Neural cell (in vitro differentiated cells): ENCODE measurements around the gene RASGEF1B. TPM values are rescaled to one million over a fixed set of nuclear protein-coding genes. Genes with fewer than 3 reads are reported as not detected.

Experiments used
- H2AFZ ChIP-seq: fragments of 200-600, 300-800 bp; sonication (generic), shearing (Covaris generic); 2 replicates; pipeline ENCODE4 v1.6.0; 2014; ENCODE audit warnings: low read depth, mild to moderate bottlenecking, antibody characterized with exemption, low read length, moderate library complexity
- H3F3A ChIP-seq: fragments of 200-600 bp; shearing (Covaris generic); 2 replicates; pipeline ENCODE4 v1.6.1; 2016; ENCODE audit warnings: mild to moderate bottlenecking, moderate library complexity, mixed read lengths, antibody characterized with exemption, low read length; ENCODE audit not compliant: insufficient read depth, poor library complexity, severe bottlenecking
- H3K27ac ChIP-seq: fragments of 200-600, 300-800 bp; sonication (generic), shearing (Covaris generic); 2 replicates; pipeline ENCODE4 v1.5.1; 2014; ENCODE audit warnings: mild to moderate bottlenecking, low read length, moderate library complexity
- H3K27me3 ChIP-seq: fragments of 300-800, 200-600 bp; sonication (generic), shearing (Covaris generic); 2 replicates; pipeline ENCODE4 v1.6.0; 2014; ENCODE audit warnings: mild to moderate bottlenecking, low read depth, low read length, moderate library complexity; ENCODE audit not compliant: insufficient read depth
- H3K36me3 ChIP-seq: fragments of 300-800, 200-600 bp; sonication (generic), shearing (Covaris generic); 2 replicates; pipeline ENCODE4 v1.5.1; 2014; ENCODE audit warnings: mild to moderate bottlenecking, antibody characterized with exemption, low read length, moderate library complexity; ENCODE audit not compliant: insufficient read depth
- H3K4me2 ChIP-seq: fragments of 300-800, 200-600 bp; sonication (generic), shearing (Covaris generic); 2 replicates; pipeline ENCODE4 v1.6.0; 2014; ENCODE audit warnings: mild to moderate bottlenecking, low read length
- H3K4me3 ChIP-seq: fragments of 300-800, 200-600 bp; sonication (generic), shearing (Covaris generic); 2 replicates; pipeline ENCODE4 v1.5.1; 2014; ENCODE audit warnings: mild to moderate bottlenecking, low read length, moderate library complexity
- H3K79me2 ChIP-seq: fragments of 200-600 bp; shearing (Covaris generic); replicated peaks from 2 replicates; pipeline ENCODE4 v1.6.0; 2014; ENCODE audit warnings: mild to moderate bottlenecking, low read length, moderate library complexity; ENCODE audit not compliant: insufficient read depth
- H3K9ac ChIP-seq: fragments of 300-800, 200-600 bp; sonication (generic), shearing (Covaris generic); 2 replicates; pipeline ENCODE4 v1.6.1; 2016; ENCODE audit warnings: mild to moderate bottlenecking, low read length, mixed read lengths
- H3K9me2 ChIP-seq: fragments of 200-600 bp; shearing (Covaris generic); 2 replicates; pipeline ENCODE4 v1.6.1; 2016; ENCODE audit warnings: mild to moderate bottlenecking, low read length, mixed read lengths; ENCODE audit not compliant: insufficient read depth
- H3K9me3 ChIP-seq: fragments of 200-600, 300-800 bp; sonication (generic), shearing (Covaris generic); 2 replicates; pipeline ENCODE4 v1.6.1; 2016; ENCODE audit warnings: mild to moderate bottlenecking, mixed run types, low read length, moderate library complexity, mixed read lengths
- H4K20me1 ChIP-seq: fragments of 200-600 bp; shearing (Covaris generic); 2 replicates; pipeline ENCODE4 v1.6.1; 2016; ENCODE audit warnings: mild to moderate bottlenecking, mixed run types; ENCODE audit not compliant: insufficient read depth
- CTCF ChIP-seq: fragments of 450-650 bp; IDR thresholded peaks from 2 replicates; pipeline ENCODE4 v1.5.1; 2014; ENCODE audit warnings: antibody characterized with exemption, mild to moderate bottlenecking, moderate library complexity; ENCODE audit not compliant: poor library complexity, severe bottlenecking
- EP300 ChIP-seq: fragments of 450-650 bp; conservative IDR thresholded peaks from 2 replicates; pipeline ENCODE4 v1.6.1; 2014; ENCODE audit warnings: antibody characterized with exemption, mild to moderate bottlenecking, moderate library complexity; ENCODE audit not compliant: poor library complexity, severe bottlenecking
- EZH2 ChIP-seq: fragments of 200-600, 300-800 bp; shearing (Covaris generic), sonication (generic); IDR thresholded peaks from 2 replicates; pipeline ENCODE4 v1.6.1; 2014; ENCODE audit warnings: antibody characterized with exemption, low read length, borderline replicate concordance, mild to moderate bottlenecking; ENCODE audit not compliant: insufficient read depth, poor library complexity, severe bottlenecking
- MXI1 ChIP-seq: fragments of 450-650 bp; conservative IDR thresholded peaks from 2 replicates; pipeline ENCODE4 v1.6.1; 2014; ENCODE audit warnings: antibody characterized with exemption, mild to moderate bottlenecking; ENCODE audit not compliant: poor library complexity, severe bottlenecking
- POLR2AphosphoS5 ChIP-seq: IDR thresholded peaks from 2 replicates; pipeline ENCODE4 v1.6.1; 2012
- RAD21 ChIP-seq: fragments of 450-650 bp; conservative IDR thresholded peaks from 2 replicates; pipeline ENCODE4 v1.6.1; 2014; ENCODE audit warnings: antibody characterized with exemption, mild to moderate bottlenecking, moderate library complexity
- REST ChIP-seq: IDR thresholded peaks from 2 replicates; pipeline ENCODE4 v1.6.1; 2012; ENCODE audit warnings: borderline replicate concordance
- SMC3 ChIP-seq: fragments of 450-650 bp; conservative IDR thresholded peaks from 2 replicates; pipeline ENCODE4 v1.6.1; 2014; ENCODE audit warnings: antibody characterized with exemption, mild to moderate bottlenecking, moderate library complexity; ENCODE audit not compliant: poor library complexity
- TAF1 ChIP-seq: IDR thresholded peaks from 2 replicates; pipeline ENCODE4 v1.6.1; 2012; ENCODE audit warnings: low read depth
- polyA plus RNA-seq: library from polyadenylated mRNA; depleted of rRNA; stranded (reverse); fragments of >200 nt; gene quantifications from 2 replicates; pipeline ENCODE4 v1.2.3, GENCODE V29; 2014

RASGEF1B gene
- polyA plus RNA-seq, 1 donor from 2014 or later = 21.5 TPM

DNA sequence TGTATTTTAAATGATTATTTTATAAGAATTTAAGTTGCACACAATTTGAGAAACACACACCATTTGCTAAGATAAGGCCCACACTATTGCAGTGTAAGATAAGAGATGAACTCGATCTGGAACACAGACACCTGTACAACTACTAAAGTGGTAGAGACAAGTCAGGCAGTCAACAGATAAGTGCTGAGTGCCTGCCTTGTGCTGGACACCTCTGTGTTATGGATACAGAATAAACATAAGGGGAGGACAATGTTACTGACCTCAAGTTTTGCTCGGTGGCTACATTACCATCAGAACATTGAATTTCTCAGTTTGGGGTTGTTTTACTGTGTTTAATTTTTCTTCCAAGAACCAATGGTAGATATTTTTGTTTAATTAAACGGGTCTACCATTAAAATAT lies 74.1 kb downstream of the RASGEF1B start:
- Histone ChIP-seq H3K4me3 (no peak overlapping the region), H3F3A (no peaks in the 10 kb centered on the region), H3K27ac (no peak overlapping the region), H3K9me2 (no peaks in the 10 kb centered on the region), H3K4me2 (no peak overlapping the region), H2AFZ (no peak overlapping the region), H4K20me1 (no peaks in the 10 kb centered on the region), H3K36me3 (no peaks in the 10 kb centered on the region), H3K79me2 (no peaks in the 10 kb centered on the region), H3K9me3 (no peaks in the 10 kb centered on the region), H3K27me3 (peaks cover 81% of the 10 kb centered on the region), H3K9ac (no peak overlapping the region)
- TF ChIP-seq POLR2AphosphoS5 = no peak
- no peak for TF ChIP-seq TAF1
- no peak for TF ChIP-seq MXI1

DNA sequence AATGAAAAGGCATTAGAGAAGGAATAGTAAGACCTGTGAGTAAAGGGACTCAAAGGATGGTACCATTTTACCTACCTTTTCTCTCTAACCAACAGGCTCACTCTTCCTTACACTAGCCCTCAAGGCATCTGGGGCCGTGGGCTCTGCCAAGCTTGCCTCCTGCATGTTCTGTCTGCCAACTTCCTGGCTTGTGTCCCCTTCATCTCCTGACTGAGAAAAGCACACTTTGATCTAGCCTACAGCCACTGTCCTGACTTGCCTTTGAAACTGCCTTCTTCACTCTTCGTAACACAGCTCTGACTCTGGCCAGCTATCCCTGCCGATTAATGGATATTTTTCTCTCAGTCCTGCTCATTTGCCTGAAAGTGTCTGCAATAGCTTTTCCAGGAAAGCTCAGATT lies 76.5 kb downstream of the RASGEF1B start:
- H3K9me3 ChIP-seq = no peaks in the 10 kb centered on the region
- H3K9me2 ChIP-seq = no peaks in the 10 kb centered on the region
- H3F3A ChIP-seq = no peaks in the 10 kb centered on the region
- H3K79me2 ChIP-seq = no peaks in the 10 kb centered on the region
- no peak overlapping the region for H3K4me2 ChIP-seq
- peaks cover 62% of the 10 kb centered on the region for H3K27me3 ChIP-seq
- H2AFZ ChIP-seq = no peak overlapping the region
- H3K27ac ChIP-seq = no peak overlapping the region
- no peaks in the 10 kb centered on the region for H4K20me1 ChIP-seq
- no peak overlapping the region for H3K4me3 ChIP-seq
- TF ChIP-seq RAD21 = no peak
- no peak for TF ChIP-seq REST
- no peak for TF ChIP-seq EP300
- TF ChIP-seq POLR2AphosphoS5 = no peak
- no peak for TF ChIP-seq TAF1
- no peak for TF ChIP-seq SMC3
- TF ChIP-seq MXI1 = no peak
- no peak for TF ChIP-seq EZH2
- no peak for TF ChIP-seq CTCF
- no peak overlapping the region for H3K9ac ChIP-seq
- H3K36me3 ChIP-seq = no peaks in the 10 kb centered on the region

GRCh38 chr4:81392164-81392563 lies 79.5 kb downstream of the RASGEF1B start:
- no peak overlapping the region for H3K9ac ChIP-seq

More at GRCh38 chr4:81392164-81392563, 79.5 kb downstream of the RASGEF1B start:
- Histone ChIP-seq H3K79me2 (no peaks in the 10 kb centered on the region), H3K4me3 (no peak overlapping the region), H3F3A (no peaks in the 10 kb centered on the region), H2AFZ (no peak overlapping the region), H3K27me3 (peaks cover 32% of the 10 kb centered on the region), H4K20me1 (no peaks in the 10 kb centered on the region), H3K36me3 (no peaks in the 10 kb centered on the region), H3K27ac (no peak overlapping the region), H3K9me2 (no peaks in the 10 kb centered on the region), H3K9me3 (peaks cover 4% of the 10 kb centered on the region), H3K4me2 (no peak overlapping the region)
- TF ChIP-seq TAF1 (no peak), EZH2 (no peak), RAD21 (no peak), REST (no peak), CTCF (no peak), MXI1 (no peak), POLR2AphosphoS5 (no peak), SMC3 (no peak), EP300 (no peak)
